G401 (cell line): ENCODE results near the gene EDEM2. TPM values are rescaled to one million over a fixed set of nuclear protein-coding genes. Genes with fewer than 3 reads are reported as not detected.

Experiments used
- total RNA-seq: library from RNA; depleted of rRNA; stranded (reverse); fragments of >200 nt; shearing (Covaris generic); gene quantifications from 2 replicates; pipeline ENCODE4 v1.2.3, GENCODE V29; 2014; rRNA removed

The EDEM2 gene
- total RNA-seq, 1 experiment from 2014 or later, result 115 TPM

Other genes starting within 250 kb of the EDEM2 start
- gene GSS, start 191.5 kb downstream of the EDEM2 start, total RNA-seq, result 104 and 112 TPM in 2 replicates
- 0.06 and 0.24 TPM in 2 replicates for gene MYH7B, start 191.5 kb downstream of the EDEM2 start, total RNA-seq
- 78.2 and 90.3 TPM in 2 replicates for gene TRPC4AP, start 54.5 kb downstream of the EDEM2 start, total RNA-seq
- gene PROCR, start 24.7 kb upstream of the EDEM2 start, total RNA-seq, result 1,430 and 1,546 TPM in 2 replicates
- gene MMP24, start 79.4 kb upstream of the EDEM2 start, total RNA-seq, result 113 and 118 TPM in 2 replicates
- 8.6 and 10.7 TPM in 2 replicates for gene MMP24OS, start 130.8 kb upstream of the EDEM2 start, total RNA-seq
- gene EIF6, start 137.4 kb upstream of the EDEM2 start, total RNA-seq, result 147 and 164 TPM in 2 replicates
- gene FAM83C, start 145.1 kb upstream of the EDEM2 start, total RNA-seq, result not detected in 2 replicates